SK-N-SH treated with all-trans-retinoic acid at 6 μM for 48 hours (cell line): ENCODE data around the gene RAB38.

Source experiments
- ATAC-seq: fragments of 200-7000 bp; cut with Tn5 transposase; 3 replicates; pipeline ENCODE4 v1.9.1; 2020; ENCODE audit warnings: mild to moderate bottlenecking, moderate library complexity
- ARNTL ChIP-seq: fragments of 450-650 bp; formaldehyde crosslinking; IDR thresholded peaks from 2 replicates; pipeline ENCODE4 v1.5.0; 2020; ENCODE audit warnings: low read depth, mild to moderate bottlenecking, moderate library complexity, borderline replicate concordance
- BACH2 ChIP-seq: fragments of 250-450 bp; sonication (Bioruptor Pico); IDR thresholded peaks from 2 replicates; pipeline ENCODE4 v1.9.0; 2021; ENCODE audit warnings: mild to moderate bottlenecking, borderline replicate concordance
- CREB5 ChIP-seq: fragments of 250-450 bp; sonication (Bioruptor Pico); IDR thresholded peaks from 2 replicates; pipeline ENCODE4 v1.5.1; 2020; ENCODE audit warnings: low read depth, mild to moderate bottlenecking, moderate library complexity
- GLIS3 ChIP-seq: fragments of 250-450 bp; sonication (Bioruptor Pico); IDR thresholded peaks from 2 replicates; pipeline ENCODE4 v1.5.0; 2020; ENCODE audit warnings: mild to moderate bottlenecking, moderate library complexity
- ISL1 ChIP-seq: fragments of 250-450 bp; sonication (Bioruptor Pico); IDR thresholded peaks from 2 replicates; pipeline ENCODE4 v2.1.2; 2022; ENCODE audit warnings: mild to moderate bottlenecking, moderate library complexity
- OSR1 ChIP-seq: fragments of 250-450 bp; sonication (Bioruptor Pico); IDR thresholded peaks from 2 replicates; pipeline ENCODE4 v1.8.0; 2022; ENCODE audit warnings: moderate library complexity, mild to moderate bottlenecking, inconsistent platforms
- POU6F1 ChIP-seq: fragments of 250-450 bp; sonication (Bioruptor Pico); IDR thresholded peaks from 2 replicates; pipeline ENCODE4 v1.8.0; 2021; ENCODE audit warnings: low read depth, mild to moderate bottlenecking, moderate library complexity, borderline replicate concordance
- PPARA ChIP-seq: fragments of 250-450 bp; sonication (Bioruptor Pico); IDR thresholded peaks from 2 replicates; pipeline ENCODE4 v1.5.0; 2020; ENCODE audit warnings: mild to moderate bottlenecking, borderline replicate concordance
- RARB ChIP-seq: fragments of 250-450 bp; sonication (Bioruptor Pico); IDR thresholded peaks from 2 replicates; pipeline ENCODE4 v1.8.0; 2021; ENCODE audit warnings: mild to moderate bottlenecking, moderate library complexity
- SNAI2 ChIP-seq: fragments of 250-450 bp; sonication (Bioruptor Pico); IDR thresholded peaks from 2 replicates; pipeline ENCODE4 v1.5.0; 2020; ENCODE audit warnings: mild to moderate bottlenecking, moderate library complexity
- TCF4 ChIP-seq: fragments of 250-450 bp; sonication (Bioruptor Pico); IDR thresholded peaks from 2 replicates; pipeline ENCODE4 v1.8.0; 2021; ENCODE audit warnings: mild to moderate bottlenecking, moderate library complexity, borderline replicate concordance
- TOX ChIP-seq: fragments of 250-450 bp; sonication (Bioruptor Pico); IDR thresholded peaks from 2 replicates; pipeline ENCODE4 v1.8.0; 2021; ENCODE audit warnings: mild to moderate bottlenecking, moderate library complexity, borderline replicate concordance
- TSHZ2 ChIP-seq: fragments of 250-450 bp; sonication (Bioruptor Pico); IDR thresholded peaks from 2 replicates; pipeline ENCODE4 v1.5.0; 2020; ENCODE audit warnings: mild to moderate bottlenecking, moderate library complexity
- ZC3H10 ChIP-seq: fragments of 250-450 bp; sonication (Bioruptor Pico); IDR thresholded peaks from 2 replicates; pipeline ENCODE4 v1.5.1; 2021; ENCODE audit warnings: mild to moderate bottlenecking, moderate library complexity
- ZFP3 ChIP-seq: fragments of 250-450 bp; sonication (Bioruptor Pico); IDR thresholded peaks from 2 replicates; pipeline ENCODE4 v1.5.0; 2020; ENCODE audit warnings: mild to moderate bottlenecking, moderate library complexity
- ZFP30 ChIP-seq: fragments of 450-650 bp; formaldehyde crosslinking; IDR thresholded peaks from 2 replicates; pipeline ENCODE4 v1.5.0; 2022; ENCODE audit warnings: mild to moderate bottlenecking, moderate library complexity
- ZNF565 ChIP-seq: fragments of 450-650 bp; formaldehyde crosslinking; conservative IDR thresholded peaks from 2 replicates; pipeline ENCODE4 v1.5.0; 2020; ENCODE audit warnings: low read depth, mild to moderate bottlenecking, moderate library complexity
- ZNF70 ChIP-seq: fragments of 450-650 bp; formaldehyde crosslinking; IDR thresholded peaks from 2 replicates; pipeline ENCODE4 v1.5.0; 2020; ENCODE audit warnings: mild to moderate bottlenecking, moderate library complexity
- ZNF8 ChIP-seq: fragments of 450-650 bp; formaldehyde crosslinking; IDR thresholded peaks from 2 replicates; pipeline ENCODE4 v1.5.0; 2020; ENCODE audit warnings: mild to moderate bottlenecking, moderate library complexity
- TF ChIP-seq, protein P1 (sequence below): fragments of 250-450 bp; sonication (Bioruptor Pico); IDR thresholded peaks from 2 replicates; pipeline ENCODE4 v1.5.1; 2021; ENCODE audit warnings: mild to moderate bottlenecking, moderate library complexity
- TF ChIP-seq, protein P2 (sequence below): fragments of 250-450 bp; sonication (Bioruptor Pico); IDR thresholded peaks from 2 replicates; pipeline ENCODE4 v1.8.0; 2020; ENCODE audit warnings: mild to moderate bottlenecking, moderate library complexity, borderline replicate concordance

RAB38 gene

DNA sequence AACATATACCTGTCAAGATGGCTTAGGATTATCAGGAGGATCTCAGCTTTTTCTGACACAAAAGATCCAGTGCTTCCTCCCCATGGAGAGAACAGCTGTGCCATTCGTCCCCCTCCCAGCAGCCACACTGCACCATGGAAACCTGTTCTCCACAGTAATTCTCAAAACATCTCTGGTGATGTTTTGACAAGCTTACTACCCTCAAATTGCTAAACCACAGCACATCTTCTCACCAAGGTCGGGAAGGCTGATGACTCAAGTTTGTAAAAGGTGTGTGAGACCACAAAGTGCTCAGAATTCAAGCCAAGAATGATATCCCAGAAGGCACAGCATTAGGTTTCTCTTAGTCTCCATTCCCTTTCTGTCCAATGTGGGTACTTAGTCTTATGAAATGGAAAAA is 3.9 kb upstream of the RAB38 start:
- no peak for ATAC-seq
- TF ChIP-seq ZC3H10 (CRISPR knock-in tag) (no peak), ARNTL (no peak), GLIS3 (CRISPR knock-in tag) (no peak), ZFP3 (CRISPR knock-in tag) (no peak), OSR1 (CRISPR knock-in tag) (no peak), CREB5 (CRISPR knock-in tag) (no peak), ZNF565 (CRISPR knock-in tag) (no peak), ZNF8 (CRISPR knock-in tag) (no peak)
- TF ChIP-seq, all 23 proteins: peak for 0

GRCh38 chr11:88178191-88178590 is 2.9 kb upstream of the RAB38 start:
- ATAC-seq = no peak
- TF ChIP-seq ZNF8 (CRISPR knock-in tag) (no peak), CREB5 (CRISPR knock-in tag) (no peak), ZFP30 (CRISPR knock-in tag) (no peak), BACH2 (CRISPR knock-in tag) (no peak), PPARA (no peak), POU6F1 (CRISPR knock-in tag) (no peak), SNAI2 (CRISPR knock-in tag) (no peak), TOX (CRISPR knock-in tag) (no peak), RARB (CRISPR knock-in tag) (no peak), ZFP3 (CRISPR knock-in tag) (no peak), TSHZ2 (CRISPR knock-in tag) (no peak), TCF4 (CRISPR knock-in tag) (no peak), GLIS3 (CRISPR knock-in tag) (no peak), ZNF565 (CRISPR knock-in tag) (no peak), OSR1 (CRISPR knock-in tag) (no peak), ZNF70 (CRISPR knock-in tag) (no peak), ISL1 (CRISPR knock-in tag) (no peak)
- TF ChIP-seq, protein P1, sequence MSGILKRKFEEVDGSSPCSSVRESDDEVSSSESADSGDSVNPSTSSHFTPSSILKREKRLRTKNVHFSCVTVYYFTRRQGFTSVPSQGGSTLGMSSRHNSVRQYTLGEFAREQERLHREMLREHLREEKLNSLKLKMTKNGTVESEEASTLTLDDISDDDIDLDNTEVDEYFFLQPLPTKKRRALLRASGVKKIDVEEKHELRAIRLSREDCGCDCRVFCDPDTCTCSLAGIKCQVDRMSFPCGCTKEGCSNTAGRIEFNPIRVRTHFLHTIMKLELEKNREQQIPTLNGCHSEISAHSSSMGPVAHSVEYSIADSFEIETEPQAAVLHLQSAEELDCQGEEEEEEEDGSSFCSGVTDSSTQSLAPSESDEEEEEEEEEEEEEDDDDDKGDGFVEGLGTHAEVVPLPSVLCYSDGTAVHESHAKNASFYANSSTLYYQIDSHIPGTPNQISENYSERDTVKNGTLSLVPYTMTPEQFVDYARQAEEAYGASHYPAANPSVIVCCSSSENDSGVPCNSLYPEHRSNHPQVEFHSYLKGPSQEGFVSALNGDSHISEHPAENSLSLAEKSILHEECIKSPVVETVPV (CRISPR knock-in tag) = no peak
- TF ChIP-seq, protein P2, sequence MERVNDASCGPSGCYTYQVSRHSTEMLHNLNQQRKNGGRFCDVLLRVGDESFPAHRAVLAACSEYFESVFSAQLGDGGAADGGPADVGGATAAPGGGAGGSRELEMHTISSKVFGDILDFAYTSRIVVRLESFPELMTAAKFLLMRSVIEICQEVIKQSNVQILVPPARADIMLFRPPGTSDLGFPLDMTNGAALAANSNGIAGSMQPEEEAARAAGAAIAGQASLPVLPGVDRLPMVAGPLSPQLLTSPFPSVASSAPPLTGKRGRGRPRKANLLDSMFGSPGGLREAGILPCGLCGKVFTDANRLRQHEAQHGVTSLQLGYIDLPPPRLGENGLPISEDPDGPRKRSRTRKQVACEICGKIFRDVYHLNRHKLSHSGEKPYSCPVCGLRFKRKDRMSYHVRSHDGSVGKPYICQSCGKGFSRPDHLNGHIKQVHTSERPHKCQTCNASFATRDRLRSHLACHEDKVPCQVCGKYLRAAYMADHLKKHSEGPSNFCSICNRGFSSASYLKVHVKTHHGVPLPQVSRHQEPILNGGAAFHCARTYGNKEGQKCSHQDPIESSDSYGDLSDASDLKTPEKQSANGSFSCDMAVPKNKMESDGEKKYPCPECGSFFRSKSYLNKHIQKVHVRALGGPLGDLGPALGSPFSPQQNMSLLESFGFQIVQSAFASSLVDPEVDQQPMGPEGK (CRISPR knock-in tag) = no peak
